GM18499 (cell line): ENCODE measurements around the gene ZNF19.

Experiments used
- ATAC-seq: cut with Tn5 transposase; IDR thresholded peaks from one replicate; pipeline ENCODE4 v1.9.1; 2021; ENCODE audit warnings: moderate number of reproducible peaks; ENCODE audit not compliant: insufficient read depth, unreplicated experiment

Gene ZNF19

DNA sequence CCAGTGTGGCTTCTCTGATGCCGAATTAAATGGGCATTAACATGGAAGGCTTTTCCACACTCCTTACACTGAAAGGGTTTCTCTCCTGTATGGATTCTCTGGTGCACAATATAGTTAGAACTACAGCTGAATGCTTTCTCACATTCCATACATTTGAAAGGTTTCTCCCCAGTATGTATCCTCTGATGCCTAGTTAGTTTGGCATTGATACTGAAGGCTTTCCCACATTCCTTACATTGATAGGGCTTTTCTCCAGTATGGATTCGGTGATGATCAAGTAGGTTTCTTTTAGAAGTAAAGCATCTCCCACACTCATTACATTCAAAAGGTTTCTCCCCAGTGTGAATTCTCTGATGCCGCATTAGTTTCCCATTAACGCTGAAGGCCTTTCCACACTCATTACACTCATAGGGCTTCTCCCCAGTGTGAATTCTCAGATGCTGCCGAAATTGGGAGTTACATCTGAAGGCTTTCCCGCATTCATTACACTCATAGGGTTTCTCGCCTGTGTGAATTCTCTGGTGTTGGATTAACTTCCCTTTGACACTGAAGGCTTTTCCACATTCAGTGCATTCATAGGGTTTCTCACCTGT lies 40.8 kb downstream of the ZNF19 start:
- no peak for ATAC-seq

DNA sequence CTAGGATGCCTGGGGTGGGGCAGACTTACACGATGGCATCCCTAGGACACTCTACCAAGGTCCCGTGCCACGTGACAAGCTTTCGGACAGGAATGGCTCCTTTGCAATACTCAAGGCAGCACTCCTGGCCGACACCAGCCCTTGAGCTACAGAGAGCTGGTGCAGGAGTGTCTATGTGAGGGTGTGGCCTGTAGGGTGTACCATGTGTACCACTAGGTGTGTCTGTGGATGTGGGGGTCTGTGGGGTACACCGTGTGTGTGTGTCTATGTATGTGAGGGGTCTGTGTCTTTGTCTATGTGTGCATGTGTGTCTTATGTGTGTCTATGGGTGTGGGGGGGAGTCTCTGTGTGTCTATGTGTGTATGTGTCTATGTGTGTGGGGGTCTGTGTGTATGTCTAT lies 45.4 kb downstream of the ZNF19 start:
- ATAC-seq = no peak

DNA sequence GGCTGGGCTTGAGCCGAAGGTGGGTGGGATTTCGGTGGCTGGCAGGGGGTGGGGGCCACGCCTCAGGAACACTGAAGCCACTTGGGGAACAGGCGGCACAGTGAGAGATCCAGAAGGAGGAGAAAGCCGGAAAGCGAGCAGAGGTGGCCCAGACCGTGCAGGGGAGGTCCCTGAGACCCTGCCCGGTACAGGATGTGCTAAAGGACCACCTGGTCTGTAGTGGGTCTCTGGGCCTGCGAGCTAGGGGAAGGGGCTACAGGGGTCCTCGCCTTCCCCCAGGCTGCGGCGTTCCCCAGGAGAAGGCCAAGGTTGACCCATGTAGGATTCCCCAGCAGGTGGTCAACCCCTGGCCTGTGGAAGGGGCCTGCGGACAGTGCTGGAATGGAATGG lies 47.1 kb downstream of the ZNF19 start, which contains the start of gene TLE7:
Gene TLE7, minus strand, starts transcription at position 4 of the 390 bp plus-strand sequence. CDS start 8,730 bp downstream, outside the sequence.
- ATAC-seq = no peak

DNA sequence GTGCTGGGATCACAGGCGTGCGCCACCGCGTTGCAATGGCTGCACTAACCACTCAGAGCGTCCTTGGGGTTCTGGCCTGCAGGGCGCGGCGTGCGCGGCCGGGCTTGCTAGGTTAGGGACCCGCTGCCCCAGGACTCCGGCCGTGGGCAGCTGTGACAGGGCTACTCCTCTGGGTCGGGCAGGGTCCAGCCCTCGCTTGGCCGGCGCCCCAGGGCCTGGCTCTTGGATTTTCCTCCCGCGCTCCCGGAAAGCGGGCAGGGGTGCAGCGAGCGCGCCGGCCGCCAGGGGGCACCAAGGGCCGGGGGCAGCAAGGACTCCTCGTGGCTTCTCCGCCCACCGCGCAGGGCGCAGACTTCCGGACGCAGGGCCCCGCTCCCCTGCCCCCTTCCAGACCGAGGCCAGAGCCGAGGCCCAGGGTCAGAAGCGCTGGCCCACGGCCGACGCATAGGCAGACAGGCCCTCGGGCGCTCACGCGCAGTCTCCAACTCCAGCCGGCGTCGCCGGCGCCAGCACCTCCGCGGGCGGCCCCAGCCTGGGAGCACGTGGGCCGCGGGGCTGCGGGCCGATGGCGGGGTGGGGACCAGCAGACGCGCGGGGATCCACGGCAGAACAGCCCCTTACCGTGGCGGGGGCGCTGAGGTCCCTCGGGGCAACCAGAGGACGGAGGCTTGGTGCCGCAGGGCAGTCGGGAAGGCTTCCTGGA lies 47.6 kb downstream of the ZNF19 start:
- no peak for ATAC-seq

DNA sequence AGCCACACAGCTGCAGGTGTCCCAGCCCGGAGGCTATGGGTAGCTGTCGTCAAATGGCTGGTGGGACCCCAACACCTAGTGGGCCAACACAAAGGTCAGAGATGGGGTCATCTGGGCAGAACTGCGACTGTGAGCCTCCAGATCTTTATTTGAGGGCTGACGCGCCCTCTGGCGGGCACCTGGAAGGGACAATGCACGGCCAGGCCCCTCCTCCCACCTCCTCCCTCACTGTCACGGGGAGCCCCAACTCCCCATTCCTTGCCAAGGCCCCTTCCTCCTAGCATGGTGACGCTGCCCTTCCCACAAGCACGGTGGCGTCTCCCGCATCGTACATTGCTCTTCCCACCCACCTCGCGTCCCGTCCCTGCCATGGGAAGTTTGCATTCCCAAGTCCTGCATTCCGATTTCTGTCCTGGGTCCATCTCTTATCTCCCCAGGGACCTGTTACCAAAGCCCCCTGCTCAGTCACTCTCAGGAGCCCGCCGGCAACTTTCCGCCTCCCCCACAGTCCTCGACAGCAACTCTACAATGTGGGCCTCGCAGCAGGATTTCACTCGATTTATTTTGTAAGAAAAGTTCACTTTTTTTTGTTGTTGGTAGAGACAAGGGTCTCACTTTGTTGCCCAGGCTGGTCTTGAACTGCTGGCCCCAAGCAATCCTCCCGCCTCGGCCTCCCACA lies 48.3 kb downstream of the ZNF19 start:
- no peak for ATAC-seq

DNA sequence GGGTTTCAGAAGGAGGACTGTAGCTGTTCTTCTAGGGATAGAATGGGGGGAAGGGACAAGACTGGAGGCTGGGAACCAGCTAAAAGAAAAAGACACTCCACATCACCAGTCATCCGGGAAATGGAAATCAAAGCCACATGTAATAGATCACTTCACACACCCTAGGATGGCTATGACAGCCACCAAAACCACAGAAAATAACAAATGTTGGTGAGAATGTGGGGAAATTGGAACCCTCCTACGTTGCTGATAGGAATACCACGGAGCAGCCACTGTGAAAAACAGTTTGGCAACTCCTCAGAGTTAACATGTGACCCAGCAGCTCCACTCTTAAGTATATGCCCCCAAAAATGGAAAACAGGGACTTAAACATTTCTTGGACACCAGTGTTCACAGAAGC lies 49.6 kb downstream of the ZNF19 start:
- ATAC-seq = no peak

DNA sequence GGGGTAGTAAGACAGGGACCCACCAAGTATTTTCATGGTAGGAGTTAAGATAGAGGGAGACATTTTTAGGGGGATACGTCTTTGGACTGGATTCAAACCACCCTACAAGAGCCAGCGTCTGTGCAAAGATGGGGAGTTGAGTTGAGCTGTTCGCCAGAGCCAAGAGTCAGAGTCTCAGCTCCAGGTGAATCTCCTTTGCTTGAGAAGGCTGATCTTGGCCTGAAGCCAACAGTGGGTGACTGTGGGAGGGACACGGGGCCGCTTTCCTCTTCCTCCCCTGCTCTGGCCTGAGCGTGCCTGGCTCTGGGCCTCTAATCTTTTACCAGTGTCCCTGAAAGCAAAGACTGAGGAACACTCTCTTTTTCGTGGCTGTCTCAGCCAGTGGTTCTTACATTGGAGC lies 52.7 kb downstream of the ZNF19 start:
- no peak for ATAC-seq

DNA sequence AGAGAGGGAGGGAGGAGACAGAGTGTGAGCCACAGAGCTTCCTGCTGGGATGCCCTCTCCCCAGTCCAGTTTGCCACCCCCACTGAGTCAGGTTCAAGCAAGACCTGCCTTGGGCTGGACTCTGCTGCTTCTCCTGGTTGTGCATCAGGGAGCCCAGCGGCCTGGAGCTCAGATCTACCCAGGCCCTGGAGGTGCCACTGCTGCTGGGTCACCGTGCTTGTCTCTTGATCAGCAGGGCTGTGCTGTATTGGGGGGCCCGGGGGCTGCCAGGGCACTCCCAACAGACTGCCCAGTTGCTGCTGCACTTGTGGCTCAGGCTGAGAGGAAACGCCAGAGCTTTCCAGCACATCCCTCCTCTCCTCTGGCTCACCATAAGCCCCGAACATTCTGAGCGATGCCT lies 56.2 kb downstream of the ZNF19 start:
- no peak for ATAC-seq

DNA sequence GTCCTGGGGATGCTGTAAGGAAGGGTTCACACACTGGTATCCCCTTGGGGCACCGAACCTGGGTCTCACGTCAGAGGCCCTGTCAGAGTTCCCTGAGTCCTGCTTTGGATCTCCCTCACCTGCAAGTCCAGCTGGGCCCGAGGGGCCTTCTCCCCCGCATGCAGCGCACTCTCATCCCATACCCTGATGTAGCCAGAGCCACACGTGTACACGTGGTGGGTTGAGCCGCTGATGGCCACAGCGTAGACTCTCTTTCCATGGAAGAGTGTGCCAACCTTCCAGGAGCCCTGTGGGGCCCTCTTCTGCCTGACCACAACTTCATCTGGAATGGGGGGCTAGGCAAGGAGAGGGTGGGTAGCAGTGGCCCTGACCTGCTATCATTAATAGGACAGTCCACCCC lies 57.1 kb downstream of the ZNF19 start:
- no peak for ATAC-seq

DNA sequence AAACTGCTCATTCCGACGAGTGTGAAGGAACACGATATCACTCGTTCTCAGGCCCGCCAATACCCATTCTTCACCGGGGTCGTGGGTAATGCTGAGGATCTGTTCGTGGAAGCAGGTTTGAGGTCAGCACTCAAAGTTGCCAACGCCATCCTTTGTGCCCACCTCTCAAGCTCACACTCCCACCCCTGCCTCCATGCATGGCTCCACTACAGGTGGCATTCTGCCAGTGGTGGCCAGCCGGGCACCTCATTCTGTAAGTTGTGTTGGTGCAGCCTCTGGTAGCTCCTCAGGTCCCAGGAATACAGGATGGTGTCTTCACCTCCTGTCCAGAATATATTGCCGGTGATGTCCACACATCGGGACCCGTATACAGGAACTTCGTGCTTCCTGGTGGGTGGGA lies 57.9 kb downstream of the ZNF19 start:
- ATAC-seq = no peak

DNA sequence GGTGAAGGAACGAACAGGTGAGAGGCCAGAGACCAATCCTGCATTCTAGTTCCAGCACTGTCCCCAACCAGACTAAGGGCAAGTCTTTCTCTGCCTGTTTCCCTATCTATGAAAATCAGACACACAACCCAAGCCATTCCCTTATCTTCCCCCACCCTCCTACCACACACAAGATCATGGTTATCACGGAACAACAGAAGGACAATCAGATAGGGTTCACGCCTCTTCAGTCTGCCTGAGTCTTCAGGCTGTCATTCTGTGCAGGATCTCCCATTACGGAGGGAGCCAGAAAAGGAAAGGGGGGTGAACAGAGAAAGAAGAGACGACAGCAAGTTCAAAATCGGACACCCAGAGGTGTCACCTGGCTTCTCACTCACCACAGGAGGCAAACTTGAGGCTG lies 58.4 kb downstream of the ZNF19 start:
- no peak for ATAC-seq

DNA sequence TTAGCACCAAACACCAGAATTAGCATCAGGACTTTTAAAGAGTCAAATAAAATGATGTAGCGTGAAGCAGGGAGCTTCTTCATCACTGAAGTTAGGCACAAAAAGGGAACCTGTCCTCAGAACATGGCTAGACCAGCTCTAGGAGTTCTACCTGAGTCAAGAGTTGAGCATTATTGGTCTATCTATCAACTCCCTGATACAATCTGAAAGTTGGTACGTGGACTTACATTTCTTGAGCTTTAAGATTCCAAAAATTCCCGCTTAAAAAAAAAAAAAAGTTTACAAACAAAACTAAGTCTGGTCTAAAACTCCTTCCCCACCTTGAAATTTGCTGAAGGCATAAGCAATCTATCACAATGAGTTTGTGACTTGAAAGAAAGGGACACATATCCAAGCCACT lies 59.5 kb downstream of the ZNF19 start:
- ATAC-seq = no peak

DNA sequence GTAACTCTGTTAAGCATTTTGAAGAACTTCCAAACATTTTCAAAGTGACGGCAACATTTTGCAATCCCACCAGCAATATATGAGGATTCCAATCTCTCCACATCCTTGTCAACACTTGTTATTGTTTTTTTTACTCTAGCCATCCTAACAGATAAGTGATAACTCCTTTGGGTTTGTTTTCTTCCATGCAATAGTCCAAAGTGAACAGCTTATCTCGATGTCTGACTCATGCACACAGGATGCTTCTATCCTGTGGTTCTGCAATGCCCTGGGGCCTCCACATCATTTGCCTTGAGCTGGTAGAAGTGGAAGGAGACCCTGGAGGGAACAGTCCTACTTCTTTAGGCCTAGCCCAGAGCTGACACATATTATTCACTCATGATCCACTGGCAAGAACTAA lies 60.2 kb downstream of the ZNF19 start:
- no peak for ATAC-seq

DNA sequence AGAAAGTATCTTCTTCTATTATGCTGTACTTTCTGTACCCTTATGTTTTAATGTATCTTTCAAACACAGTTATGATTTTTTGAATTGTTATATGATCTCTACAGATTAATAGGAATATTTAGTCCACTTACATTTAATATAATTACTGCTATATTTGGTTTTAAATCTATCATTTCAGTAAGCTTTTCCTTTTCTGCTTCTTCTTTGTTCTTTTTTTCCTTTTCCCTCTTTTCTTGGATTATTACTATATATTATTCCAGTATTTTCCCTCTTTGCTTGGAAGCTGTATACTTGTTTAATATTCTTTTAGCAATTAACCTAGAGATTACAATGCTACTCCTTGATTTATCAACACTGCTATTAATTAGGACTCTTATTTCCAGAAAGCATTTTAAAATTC lies 60.7 kb downstream of the ZNF19 start:
- ATAC-seq = no peak

DNA sequence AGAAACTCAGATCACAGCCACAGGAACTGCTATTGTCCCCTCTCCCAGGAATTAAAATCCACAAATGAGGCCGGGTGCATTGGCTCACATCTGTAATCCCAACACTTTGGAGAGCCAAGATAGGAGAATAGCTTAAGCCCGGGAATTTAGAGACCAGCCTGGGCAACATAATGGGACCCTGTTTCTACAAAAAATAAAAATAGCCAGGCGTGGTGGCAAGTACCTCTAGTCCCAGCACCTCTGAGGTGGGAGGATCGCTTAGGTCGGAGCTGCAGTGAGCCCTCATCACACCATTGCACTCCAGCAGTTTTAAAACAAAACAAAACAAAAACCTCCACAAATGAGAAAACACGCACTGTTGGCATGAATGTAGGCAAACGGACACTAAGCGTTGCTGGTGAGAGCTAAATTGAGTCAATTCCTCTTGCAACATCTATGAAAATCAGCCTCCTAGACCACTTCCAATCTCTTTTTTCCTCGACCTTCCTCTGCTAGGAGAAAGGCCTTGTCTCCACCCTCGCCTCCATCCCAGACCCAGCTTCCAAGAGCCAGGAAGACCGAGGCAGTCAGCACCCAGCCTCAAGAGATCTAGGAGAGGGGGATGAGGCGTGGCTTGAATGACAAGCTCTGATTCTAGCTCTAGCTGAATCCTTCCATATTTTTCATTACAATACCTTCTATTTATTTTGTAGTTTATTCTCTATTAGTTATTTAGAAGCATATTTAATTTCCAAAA lies 62.1 kb downstream of the ZNF19 start:
- ATAC-seq = no peak

DNA sequence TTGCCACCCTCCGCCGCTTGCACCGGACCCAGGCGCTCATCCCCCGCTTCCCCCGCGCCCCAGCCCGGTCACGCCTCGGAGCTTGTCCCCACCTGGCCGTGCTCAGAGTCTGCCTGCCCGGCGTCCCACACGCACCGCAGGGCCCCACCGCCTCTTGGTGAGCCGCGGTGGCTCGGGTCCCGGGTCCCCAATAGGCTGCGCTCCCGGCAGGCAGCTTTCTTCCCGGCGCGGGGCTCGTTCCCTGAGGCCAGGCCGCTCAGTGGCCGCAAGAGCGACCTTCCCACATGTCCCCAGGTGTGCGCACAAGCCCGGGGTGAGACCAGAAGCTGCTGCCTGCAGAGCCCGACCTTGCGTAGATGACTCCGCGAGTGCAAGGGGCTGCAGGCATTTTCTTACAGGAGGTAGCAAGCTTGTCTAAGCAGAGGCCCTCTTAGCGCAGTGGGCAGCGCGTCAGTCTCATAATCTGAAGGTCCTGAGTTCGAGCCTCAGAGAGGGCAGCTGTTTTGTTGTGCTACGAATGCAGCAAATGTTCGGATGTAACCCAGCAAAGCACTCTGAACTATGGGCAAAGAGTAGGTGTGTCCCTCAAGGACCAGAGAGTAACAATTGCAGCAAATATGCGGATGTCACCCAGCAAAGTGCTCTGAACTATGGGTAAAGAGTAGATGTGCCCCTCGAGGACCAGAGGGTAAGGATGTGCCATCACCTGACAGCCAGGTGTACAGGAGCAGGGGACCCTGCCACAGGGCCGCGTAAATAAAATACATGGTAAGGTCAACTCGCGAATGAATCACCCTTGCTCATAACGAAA lies 62.9 kb downstream of the ZNF19 start:
- ATAC-seq = peak; percentile 50

DNA sequence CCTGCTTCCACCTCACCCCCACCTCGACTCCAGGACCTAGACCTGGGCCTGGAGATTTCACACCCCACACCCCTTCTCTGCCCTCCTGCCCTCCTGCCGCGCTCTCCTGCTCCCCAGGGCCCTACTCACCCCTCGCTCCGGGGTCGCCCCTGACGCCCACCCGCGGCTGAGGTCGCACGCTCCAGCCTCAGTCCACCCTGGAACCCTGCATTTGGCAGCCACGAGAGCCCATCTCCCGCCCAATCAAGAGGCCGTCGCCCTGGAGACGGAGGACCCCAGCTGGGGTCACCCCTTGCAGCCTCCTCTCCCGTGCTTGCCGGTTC lies 63.4 kb downstream of the ZNF19 start:
- ATAC-seq = no peak

DNA sequence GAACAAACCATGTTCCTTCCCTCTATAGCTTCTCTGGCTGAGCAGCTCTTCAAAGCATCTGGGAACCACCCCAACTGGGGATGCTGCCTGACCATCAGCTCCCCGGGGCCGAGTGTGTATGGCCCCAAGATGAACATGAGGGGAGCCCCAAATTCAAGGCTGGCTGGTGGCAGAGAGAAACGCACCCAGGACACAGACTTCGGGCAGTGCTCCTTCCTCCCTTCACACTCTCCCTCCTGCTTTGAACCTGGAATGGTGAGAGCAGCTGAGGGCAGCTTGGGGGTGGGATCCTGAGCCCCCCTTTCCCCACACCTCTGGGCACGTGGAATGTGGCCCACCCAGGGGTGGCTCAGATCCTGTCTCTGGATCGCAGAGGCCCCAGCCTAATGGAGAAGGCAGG lies 64.5 kb downstream of the ZNF19 start:
- ATAC-seq = no peak

DNA sequence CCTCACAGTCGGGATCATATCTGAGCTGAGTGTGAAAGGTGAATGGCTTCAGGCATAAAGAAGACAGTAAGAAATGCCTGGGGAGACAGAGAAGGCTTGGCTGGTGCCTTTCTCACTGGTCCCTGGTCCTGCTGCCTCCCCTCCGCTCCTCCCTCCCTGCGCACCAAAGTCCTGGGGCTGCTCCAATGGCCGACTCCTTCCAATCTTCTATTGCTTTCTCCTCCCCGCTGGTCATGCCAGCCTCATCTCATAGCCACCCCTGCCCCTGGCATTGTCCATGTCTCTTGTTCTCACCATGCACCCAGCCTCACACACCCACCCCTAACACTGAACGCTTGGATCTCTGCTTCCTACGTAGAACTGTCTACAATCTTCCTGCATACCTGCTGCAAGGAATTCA lies 65.3 kb downstream of the ZNF19 start:
- no peak for ATAC-seq
